NCI-H226 (cell line): ENCODE measurements around the gene ATG2A.

ENCODE experiments used
- DNase-seq: peaks from one replicate; pipeline ENCODE4 v3.0.0-alpha.2; 2015

ATG2A gene

GRCh38 chr11:64916775-64917662, at the start of gene ATG2A:
Gene ATG2A (minus strand): TSS chr11:64917209. CDS start chr11:64917135, 74 bp downstream.
- peak; percentile 99 for DNase-seq

- DNase-seq: no peak
Observed at GRCh38 chr11:64963072-64963631, 46.1 kb upstream of the ATG2A start.

DNA sequence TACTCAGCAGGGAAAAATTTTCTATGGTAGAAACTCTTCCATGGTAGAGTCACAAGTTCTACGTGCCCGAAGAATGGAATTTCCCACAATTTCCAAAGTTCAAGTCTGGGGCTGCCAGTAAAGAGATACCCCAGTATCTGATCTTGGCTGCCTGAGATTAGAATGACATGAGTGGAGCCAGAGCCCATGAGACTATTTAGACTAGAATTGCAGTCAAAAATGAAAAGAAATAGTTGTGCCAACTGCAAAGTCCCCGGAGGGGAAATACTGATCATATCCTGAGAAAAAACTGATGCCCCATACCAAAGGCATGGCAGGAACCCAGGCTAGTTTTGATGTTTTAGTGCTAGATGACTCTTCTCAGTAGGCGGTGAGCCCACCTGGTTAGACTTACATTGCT, 43.7 kb upstream of the ATG2A start:
- peak; percentile 60 for DNase-seq

GRCh38 chr11:64959498-64959897, 42.5 kb upstream of the ATG2A start:
- DNase-seq: no peak

- no peak for DNase-seq
Observed at GRCh38 chr11:64954201-64954600, 37.2 kb upstream of the ATG2A start.

- DNase-seq: no peak
Observed at GRCh38 chr11:64951529-64951928, 34.5 kb upstream of the ATG2A start.

DNA sequence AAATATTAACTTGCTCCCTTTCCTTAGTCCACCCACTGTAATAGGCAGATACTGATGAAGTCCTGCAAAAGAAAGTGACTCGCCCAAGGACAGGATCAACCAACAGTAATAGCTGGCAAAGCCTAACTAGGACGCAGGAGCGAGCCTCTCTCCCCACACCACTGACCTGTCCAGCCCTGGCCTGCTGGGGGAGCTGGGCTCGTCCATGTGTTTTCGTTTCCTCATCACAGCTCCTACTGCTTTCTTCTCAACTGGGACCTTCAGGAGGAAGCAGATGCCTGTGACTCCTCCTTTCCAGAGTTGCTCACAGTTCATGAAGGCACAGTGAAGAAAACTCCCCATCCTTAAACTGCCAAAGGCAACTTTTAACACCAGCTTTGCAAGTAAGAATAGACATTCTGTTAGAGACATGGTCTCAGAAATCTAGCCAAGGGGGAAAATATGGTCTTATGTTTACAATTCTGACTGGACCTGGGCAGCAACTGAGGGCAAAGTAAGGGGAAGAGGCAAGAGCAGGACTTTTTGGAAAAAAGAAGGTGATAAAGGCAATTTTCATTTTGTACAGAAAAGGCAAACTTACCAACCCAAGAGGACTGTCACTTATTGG, 30.3 kb upstream of the ATG2A start:
- no peak for DNase-seq

- no peak for DNase-seq
Observed at GRCh38 chr11:64936539-64936938, 19.5 kb upstream of the ATG2A start.

DNA sequence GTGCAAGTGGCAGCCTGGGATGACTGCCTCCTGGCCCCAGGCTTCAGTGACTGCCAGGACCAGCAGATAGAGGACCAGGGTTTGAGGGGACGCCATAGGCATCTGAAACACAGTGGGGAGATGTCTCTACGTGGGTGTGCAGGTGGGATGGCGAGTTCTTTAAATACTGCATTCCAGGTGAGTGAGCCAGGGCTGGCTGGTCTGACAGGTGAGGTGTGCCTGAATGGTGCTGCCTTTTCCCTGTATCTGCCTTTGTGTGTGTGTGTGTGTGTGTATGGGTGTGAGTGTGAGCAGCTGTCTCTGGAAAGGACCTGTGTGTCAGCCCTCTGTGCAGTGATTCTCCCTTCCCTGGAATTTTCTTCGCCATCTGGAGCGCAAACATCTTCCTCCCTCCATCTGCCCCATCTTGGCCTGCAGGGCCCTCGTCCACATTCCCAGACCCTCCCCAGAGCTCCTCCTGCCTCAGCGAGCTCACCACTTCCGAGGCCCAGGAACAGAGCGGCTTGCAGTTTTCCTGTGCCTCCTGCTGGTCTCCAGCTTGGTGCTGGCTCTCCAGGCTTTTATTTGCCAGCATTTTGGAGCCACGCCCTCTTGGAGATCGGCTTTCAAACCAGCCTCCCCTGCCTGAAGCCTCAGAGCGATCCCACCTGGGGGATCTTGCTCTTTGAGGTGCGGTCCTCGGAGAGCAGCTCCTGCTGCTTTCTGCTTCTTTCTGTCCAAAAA, 18.5 kb upstream of the ATG2A start, which contains the start of gene GPHA2:
Gene GPHA2 (minus strand): TSS at position 535 of the 723 bp plus-strand sequence. CDS start 433 bp downstream, at position 102.
- DNase-seq: no peak

DNA sequence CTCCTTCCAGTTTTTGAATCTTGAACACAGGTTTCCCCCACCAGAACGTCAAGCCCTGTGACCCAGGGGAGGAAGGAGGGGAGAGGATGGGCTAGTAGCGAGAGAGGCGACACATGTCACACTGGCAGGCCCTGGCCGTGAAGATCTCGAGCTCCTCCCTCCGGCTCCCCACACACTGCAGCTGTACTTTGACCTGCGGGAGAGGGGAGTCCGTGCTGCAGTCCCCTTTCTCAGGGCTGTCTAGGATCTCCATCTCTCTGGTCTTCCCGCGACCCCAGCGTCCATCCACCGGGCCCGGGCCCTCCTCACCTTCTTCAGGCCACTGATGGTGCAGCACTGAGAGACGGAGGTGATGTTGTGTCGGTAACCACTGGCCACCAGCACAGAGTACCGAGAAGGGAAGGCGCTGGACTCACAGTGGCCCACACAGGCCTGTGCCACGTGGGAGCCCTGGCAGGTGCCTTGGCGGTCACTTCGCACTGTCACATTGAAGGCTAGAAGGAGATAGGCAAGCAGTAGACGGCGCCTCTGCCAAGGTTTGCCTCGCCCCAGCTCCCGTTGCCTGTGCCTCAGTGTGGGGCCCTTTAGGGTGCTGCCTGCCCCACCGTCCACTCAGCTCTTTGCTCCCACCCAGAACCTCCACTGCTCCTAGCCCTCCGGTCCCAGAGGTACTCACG, 17.8 kb upstream of the ATG2A start:
- DNase-seq: no peak

DNA sequence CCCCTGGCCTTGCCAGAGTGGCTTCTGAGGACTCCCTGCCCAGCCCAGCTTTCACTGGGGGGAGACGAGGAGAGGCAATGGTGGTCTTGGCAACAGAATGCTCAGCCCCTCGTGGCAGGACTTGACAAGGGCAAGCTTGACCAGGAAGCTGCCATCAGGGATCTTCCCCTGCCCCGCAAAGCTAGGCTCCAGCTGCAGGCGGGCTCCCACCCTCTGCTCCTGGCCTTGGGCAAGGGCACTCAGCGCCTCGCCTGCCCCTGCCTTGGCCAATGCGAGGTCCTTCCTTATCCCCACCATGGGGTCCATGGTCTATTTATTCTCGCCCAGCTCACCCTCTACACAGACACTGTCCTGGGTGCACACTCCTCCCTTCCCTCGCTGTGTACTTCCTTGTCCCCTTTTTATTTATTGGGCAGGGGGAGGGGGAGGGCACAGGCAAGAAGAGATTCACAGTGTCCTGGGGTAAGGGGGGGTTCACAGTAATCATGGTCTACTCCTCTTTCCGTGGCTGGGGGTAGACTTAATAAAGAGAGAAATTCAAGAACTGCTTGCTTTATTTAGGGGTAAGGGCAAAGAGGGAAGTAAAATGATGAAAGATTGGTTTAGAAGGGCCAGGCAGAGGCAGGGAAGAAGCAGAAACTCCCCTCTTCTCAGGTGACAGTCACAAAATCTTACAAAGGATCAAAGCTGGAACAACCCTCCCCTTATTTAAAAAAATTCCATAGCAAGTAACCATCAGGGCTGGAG, 17.1 kb upstream of the ATG2A start:
- DNase-seq: no peak

DNA sequence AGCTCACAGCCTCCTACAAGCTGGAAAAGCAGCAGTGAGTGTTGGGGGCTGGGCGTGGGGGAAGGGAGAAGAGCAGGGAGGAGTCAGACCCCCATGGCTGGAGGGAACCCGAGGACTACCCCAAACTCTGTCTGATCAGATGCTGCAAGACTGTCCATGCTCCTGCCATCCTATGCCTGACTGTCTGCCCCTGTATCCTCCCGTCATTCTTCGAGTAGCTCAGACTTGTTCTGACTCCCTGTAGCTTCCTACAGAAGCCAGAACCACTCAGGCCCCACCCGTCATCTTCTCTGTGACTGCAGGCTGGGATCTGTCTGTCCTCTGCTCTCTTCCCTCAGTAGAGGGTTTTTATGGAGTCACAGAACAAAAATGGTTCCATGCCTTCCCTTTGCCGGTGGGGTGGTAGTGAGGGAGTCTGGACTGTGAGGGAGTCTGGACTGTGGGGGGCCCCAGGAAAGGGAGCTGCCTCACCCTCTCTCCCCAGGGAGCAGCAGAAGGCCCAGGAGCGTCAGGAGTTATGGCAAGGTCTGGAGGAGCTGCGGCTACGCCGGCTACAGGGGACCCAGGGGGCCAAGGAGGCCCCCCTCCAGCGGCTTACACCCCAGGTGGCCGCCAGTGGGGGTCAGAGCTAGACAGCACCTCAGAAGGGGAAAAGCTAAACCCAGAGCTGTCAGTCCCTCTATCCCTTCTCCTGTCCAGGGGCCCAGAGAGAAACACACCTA, 16.4 kb upstream of the ATG2A start:
- no peak for DNase-seq

- DNase-seq: no peak
Observed at GRCh38 chr11:64932324-64932723, 15.3 kb upstream of the ATG2A start.

DNA sequence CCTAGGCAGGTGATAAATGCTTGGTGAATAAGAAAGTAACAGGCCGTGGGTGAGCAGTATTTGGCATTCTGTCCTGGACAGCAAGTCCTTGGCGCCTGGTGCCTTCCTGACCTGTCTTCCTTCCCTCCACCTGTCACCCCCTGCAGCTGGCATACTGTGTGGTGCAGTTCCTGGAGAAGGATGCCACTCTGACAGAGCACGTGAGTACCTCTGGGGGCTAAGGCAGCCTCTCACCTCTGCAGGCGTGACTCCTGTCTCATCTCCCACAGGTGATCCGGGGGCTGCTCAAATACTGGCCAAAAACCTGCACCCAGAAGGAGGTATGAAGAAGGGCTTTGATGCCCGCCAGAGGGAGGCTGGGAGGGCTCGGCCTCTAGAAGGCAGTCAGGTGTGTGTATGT, 14.3 kb upstream of the ATG2A start:
- no peak for DNase-seq

DNA sequence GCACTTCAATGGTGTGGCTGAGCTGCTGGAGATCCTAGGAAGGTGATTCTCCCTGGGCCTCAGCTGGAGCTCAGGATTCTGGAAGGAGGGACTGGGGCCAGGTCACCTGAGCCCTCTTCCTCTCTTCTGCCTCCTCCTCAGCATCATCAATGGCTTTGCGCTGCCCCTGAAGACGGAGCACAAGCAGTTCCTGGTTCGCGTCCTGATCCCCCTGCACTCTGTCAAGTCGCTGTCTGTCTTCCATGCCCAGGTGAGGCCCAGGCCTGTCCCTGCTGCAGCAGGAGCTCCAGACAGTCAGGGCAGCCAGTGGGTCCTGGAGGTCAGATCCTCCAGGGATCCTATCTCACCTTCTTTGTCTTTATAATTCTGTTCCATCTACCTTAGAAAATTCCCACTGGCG, 13.3 kb upstream of the ATG2A start:
- DNase-seq: no peak

- no peak for DNase-seq
Observed at GRCh38 chr11:64929625-64930024, 12.6 kb upstream of the ATG2A start.

DNA sequence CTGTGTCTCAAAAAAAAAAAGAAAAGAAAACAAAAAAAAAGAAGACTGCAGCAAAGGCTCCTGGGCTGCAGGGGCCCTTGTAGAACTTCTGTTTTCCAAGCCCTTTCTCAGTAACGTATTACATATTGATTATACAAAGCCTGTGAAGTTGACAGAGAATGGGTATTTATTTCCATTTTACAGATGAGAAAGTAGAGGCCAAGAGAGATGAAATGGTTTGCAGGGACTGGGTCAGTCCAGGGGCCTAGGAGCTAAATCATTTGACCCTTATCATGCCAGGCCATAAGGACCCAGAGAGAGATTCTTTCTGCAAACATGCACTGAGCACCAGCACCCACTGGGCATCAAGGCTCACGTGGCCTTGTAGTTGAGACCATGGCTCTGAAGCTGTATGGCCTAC, 11.9 kb upstream of the ATG2A start:
- DNase-seq: no peak

GRCh38 chr11:64926689-64927088, 9.7 kb upstream of the ATG2A start:
- DNase-seq: no peak

- DNase-seq: no peak
Observed at GRCh38 chr11:64925536-64926436, 8.8 kb upstream of the ATG2A start.

- DNase-seq: no peak
Observed at GRCh38 chr11:64924910-64925284, 7.9 kb upstream of the ATG2A start.
